OCI-M2 (cell line): Measurements from ENCODE around the gene TUBB2A.
"Not testable (repeated sequence)": the region's sequence is repeated elsewhere in the genome, so short reads cannot be mapped to it uniquely, and the experiment has no call there.

Experiments
- DNase-seq: peaks from one replicate; lab custom pipeline; 2025; ENCODE audit not compliant: unreplicated experiment; lab: John Stamatoyannopoulos, UW

The TUBB2A gene

DNA sequence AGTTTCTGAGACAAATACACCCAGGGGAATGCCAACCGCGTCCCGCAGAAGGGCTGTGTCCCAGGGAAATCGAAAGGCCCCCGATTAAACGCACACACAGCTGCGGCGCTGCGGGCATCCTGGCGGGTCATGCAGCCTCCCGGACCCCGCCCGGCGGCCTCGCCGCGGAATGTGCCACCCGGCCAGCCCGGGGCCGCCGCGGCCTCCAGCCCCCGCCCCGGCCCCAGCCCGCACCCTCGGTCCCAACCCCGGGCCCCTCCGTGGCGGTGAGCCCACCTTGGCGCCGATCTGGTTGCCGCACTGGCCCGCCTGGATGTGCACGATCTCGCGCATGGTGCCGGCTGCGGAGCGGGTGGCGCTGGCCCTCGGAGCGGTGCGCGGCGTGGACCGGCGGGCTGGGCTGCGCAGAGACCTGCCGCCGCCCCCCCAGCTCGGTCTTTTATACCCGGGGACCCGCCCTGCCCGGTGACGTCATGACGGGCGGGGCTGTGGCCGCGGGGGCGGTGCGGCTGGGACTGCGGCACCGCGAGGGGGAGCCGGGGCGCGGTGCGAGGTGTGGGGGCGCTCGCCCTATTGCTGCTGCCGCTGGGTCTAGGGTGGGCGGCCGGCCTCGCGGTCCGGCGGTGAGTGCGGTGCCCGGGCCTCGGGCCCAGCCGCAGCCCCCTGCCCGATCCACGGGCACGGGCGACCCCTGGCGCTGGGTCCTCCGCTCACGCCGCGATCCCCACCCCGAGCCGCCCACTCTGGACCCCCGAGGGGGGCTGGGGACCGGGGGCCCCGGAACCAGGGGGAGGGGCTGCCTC is at the start of gene TUBB2A:
TUBB2A (minus strand) TSS at position 414 of the 803 bp plus-strand sequence; CDS start at position 333, 81 bp downstream.
- no peak for DNase-seq

DNA sequence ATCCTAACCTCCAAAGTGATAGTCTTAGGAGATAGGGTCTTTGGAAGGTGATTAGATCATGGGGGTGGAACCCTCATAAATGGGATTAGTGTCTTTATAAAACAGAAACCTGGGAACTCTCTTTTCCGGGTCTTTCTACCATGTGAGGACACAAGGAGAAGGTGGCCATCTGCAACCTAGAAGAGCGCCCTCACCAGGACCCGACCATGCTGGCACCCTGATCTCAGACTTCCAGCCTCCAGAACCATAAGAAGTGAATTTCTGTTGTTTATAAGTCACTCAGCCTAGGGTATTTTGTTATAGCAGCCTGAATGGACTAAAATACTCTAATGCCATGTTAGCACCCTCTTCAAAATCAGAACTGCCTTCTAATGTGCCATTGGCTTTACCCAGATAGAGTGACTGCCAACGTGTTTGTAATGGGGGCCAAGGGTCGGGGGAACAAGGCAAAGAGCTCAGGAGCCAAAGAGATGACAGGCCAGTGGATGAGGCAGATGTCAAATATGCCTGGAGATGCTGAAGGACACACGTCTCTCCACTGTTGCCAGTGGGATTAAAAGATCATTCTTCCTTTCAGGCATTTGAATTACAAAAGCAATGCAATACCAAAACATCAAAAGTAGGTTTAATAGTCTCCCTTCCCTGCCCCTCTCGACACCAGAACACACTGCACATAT is 49.1 kb upstream of the TUBB2A start:
- DNase-seq = no peak

DNA sequence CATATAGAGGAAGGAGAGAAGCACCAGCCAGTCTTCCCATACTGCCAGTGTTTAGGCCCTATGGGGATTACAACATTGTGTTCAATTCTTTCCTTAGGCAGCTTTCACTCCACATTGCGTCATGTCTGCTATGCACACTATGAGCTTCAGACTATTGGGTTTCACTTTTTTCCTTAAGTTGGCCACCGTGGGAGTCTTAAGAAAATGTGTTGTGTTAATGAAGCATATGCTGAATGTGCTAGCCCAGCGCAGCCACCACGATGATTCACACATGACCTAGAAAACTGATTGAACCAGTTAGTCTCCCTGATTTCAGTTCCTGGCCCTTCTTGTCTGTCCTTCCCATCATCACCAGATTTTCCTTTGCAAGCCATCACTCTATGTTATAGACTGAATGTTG is 48.6 kb upstream of the TUBB2A start:
- DNase-seq = no peak

DNA sequence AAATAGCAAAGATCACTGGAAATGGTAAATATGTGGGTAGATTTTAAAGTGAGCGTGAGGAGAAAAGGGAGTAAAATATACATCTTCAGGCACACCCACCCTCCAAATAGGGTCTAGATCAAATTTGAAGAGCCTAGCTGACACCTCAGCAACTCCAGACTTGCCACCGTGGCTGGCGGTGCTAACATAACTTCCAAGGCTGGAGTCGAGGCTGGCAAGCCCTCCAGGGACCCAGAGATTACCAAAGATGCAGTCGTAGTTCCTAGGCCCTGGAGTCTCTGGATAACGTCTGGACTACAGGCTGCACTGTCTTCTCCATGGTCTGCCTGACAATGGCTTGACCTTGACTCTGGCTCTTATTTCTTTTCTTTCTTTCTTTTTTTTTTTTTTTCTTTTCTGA is 47.6 kb upstream of the TUBB2A start:
- DNase-seq = no peak

DNA sequence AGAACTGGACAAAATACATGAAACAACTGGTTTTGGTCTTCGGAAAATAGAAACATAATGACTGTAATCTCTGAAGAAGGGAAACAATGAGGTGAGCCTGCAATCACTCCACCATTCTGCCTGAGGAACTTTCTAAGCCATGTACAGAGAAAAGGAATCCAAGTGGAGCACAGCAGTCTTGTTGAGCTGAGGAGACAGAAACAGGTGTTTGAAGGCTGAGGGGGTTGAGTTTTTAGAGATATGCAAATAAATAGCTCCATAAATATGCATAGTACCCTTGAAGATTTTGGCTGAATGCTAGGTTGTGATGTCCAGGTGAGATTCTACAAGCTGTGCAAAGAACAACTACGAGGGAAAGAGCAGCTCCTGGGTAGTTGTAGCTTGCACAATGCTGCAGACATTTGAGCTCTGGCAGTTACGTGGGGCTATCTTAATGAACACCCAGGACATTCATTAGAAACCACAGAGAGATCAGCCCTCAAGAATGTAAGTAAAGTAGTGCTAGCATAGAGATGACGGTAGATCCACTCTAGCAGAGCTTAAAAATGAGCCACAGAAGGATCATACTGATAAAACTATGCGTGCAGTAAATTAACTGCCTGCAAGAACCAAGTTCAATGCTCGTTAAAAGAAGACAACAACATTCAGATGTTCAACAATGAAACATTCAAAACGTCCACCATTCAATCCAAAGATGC is 45.8 kb upstream of the TUBB2A start:
- peak; percentile 80 for DNase-seq

DNA sequence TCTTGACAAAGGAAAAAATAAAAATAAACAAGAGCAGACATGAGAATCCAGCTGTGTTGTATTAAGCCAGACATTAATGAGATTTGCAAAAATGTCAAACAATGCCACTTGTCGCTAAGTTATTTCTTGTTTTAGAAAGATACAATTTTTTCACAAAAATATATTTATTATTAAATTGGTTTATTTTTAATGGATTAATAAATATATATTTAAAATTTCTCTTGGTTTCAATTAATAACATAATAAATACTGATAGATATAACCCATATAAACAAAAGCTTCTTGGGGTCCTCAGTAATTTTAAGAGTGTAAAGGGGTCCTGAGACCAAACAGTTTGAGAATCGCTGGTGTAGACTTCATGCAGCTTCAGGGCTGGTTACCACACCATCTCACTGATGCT is 44.0 kb upstream of the TUBB2A start:
- no peak for DNase-seq

DNA sequence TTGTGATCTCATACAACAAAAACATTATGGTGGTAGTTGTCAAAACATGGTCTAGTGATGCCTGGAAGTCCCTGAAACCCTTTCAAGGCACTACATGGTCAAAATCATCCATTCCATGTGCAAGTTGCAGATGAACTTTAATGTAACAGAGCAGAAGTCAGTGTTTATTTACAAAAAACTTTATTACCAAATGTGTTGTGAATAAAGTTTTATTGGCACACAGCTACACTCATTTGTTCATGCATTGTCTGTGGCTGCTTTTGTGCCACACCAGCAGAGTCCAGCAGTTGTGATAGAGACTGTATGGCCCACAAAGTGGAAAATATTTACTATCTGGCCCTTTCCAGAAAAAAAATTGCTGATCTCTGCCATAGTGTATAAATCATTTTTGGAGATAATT is 43.3 kb upstream of the TUBB2A start:
- no peak for DNase-seq

DNA sequence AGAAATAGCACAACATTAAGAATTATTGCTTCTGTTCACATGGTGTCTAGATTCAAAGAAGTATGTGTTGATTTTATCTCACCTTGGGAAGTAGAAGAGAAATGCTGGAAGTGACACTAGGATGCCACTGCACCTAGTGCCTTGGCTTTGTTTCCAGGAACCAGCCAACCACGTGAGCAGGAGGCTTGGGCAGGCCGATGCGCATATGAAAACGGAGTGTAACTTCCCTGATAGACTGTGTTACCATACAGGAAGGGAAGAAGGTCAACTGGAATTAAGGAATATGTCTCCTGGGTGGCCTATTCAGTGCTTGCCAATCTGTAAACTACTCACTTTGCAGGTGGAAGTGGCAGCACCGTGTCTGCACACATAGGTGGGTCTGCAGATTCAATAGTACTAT is 42.0 kb upstream of the TUBB2A start:
- DNase-seq = no peak

DNA sequence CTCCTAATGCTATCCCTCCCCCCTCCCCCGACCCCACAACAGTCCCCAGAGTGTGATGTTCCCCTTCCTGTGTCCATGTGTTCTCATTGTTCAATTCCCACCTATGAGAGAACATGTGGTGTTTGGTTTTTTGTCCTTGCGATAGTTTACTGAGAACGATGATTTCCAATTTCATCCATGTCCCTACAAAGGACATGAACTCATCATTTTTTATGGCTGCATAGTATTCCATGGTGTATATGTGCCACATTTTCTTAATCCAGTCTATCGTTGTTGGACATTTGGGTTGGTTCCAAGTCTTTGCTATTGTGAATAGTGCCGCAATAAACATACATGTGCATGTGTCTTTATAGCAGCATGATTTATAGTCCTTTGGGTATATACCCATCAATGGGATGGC is 40.4 kb upstream of the TUBB2A start:
- not testable (repeated sequence) for DNase-seq

DNA sequence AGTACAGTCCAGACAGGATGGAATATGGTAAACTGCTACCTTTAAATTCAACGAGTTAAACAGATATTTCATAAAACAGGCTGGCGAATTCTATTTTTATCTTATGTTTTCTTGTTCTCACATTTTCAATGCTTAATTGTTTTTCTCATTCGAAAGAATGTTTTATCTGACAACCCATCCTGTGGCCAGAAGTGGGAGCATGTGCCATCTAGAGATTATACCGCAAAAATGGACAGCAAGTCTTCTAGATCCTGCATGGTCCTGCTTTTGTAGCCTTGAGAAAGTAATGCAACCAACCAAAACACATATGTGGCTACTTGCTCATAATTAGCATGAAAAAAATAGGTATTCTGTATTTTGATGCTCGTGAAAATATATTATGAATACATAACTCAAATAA is 39.4 kb upstream of the TUBB2A start:
- no peak for DNase-seq

DNA sequence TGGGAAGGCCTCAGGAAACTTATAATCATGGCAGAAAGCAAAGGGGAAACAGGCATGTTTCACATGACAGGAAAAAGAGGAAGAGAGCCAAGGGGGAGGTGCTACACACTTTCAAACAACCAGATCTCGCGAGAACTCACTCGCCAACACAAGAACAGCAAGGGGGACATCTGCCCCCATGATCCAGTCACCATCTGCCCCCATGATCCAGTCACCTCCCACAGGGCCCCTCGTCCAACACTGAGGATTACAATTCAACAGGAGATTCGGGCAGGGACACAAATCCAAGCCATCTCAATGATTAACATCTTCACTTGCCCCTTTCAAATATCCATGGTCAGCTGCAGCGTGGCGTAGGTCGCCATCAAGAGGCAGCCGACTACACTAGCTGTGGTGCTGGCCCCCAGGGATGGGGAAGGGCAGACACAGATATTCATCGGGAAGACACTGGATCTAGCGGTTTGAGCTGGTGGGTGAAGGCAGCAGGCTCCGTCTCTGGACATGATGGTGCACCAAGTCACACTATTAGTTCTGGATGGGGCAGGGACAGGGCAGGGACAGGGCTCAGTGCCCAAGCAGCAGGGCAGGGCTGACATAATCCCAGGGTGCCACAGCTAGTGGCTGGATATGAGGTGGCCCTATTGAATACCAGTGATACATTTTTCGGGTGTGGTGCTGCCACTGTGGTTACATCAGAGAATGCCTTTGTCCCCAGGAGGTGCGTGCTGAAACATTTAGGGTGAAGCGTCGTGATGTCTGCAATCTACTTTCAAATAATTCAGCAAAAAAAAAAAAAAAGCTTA is 38.6 kb upstream of the TUBB2A start:
- no peak for DNase-seq

DNA sequence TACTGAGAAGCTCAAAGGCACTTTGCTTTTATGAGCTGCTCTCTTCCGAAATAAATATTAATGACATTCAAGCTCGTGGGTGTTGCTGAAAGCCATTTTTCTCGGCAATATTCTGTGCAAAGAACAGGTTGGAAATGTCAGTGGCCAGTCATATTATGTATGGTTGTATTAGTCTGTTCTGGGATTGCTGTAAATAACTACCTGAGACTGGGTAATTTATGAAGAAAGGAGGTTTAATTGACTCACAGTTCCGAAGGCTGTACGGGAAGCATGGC is 38.0 kb upstream of the TUBB2A start:
- no peak for DNase-seq

DNA sequence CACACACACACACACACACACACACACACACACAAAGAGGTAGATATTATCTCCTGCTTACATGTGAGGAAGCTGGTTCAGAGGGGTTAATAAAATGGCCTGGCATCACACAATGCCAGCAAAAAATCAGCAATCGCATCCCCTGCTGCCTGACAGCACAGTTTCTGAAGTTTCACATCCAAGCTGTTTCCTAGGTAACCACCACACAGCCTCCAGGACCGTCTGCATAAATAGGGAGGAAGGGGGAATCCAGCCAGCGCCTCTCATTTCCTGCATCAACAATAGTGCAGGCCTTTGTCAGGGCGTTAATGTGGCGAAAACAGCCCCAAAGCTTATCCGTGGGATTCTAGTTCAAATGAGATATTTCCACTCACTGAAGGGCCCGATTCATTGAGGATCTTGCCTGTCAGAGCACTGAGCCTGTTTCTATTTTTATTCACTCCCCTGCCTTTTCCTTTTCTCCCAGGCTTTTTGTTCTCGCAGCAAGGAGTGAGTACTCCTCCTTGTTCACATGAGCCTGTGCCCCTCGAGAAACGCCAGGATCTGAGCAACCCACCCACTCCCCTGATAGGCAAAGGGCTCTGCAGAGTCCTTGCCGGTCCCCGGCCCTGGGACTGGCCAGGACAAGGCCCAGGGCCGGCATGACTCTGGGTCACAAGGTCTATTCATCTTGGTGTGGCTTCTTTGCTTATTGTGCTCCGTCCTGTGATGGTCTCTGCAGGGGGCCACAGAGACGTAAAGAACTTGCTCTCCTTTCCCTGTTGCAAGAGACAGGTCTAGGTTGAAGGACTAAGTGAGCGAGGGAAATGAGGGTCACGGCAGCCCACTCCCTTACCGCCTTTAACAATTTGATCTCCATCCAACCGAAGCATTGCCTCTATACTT is 37.4 kb upstream of the TUBB2A start:
- DNase-seq = no peak

DNA sequence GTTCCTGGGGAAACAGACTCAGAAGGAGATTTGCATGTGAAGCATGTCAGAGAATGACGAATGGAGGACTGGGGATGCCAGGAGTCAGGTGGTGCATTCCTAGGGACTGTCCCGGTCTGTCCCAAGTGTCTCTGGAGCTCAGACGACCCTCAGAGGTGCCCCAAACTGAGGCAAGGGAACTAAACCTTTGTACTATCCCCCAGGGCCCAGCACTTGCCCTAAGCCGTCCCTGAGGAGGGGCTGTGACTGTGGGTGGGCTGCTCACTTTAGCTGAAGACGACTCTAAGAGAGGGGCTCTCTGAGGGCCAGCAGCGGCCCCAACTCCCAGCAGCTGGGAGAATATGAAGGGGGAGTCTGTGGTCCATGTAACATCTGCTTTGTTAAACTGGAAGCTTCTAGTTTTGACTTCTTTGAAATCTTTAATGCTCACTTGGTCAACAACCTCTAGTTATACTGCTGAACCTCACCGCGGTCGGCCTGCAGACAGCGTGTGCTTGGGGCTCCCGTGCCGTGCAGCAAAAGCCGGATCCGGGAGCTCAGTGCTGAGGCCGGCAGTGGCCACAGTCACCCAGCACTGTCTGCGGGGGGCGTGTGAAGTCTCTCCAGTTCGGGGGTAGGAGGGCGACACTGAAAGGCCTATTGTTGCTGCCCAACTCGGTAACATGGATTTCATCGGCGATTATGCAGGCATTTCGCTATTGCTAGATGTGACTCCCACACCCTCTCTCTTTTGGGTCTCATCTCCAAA is 35.9 kb upstream of the TUBB2A start:
- DNase-seq = no peak

DNA sequence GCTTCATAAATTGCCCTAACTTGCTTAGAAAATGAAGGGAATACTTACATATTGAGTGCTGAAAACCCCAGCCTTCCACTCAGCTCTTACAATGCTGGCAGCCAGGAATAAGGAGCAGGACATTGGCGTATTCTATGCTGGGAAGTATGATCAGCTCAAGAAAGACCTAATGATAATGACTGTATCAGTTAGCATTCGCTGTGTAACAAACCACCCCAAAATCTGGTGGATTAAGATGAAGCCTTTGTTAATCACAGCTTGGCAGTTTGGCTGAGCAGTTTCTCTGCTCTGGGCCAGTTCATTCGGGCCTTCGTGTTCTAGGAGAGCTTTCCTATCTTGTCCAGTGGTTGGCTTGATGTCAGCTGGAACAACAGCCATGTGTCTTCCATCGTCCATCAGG is 33.4 kb upstream of the TUBB2A start:
- no peak for DNase-seq

DNA sequence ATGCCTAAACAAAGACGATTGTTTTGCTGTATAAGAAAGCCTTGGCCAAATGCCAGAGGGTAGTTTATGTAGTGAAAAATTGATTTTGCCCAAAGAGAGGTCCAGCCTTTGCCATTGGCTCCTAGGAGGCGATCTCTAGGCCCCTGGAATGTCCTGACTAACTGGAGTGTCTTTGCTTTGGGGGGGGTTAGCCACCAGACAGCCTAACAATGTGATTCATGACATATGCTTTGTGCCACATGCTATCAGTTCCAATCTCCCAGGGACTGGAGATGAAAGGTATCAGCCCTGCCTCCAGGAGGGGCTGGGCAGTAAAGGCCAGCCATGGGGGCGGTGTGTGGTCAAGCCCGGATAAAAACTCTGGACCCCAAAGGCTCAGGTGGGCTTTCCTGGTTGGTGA is 32.7 kb upstream of the TUBB2A start:
- no peak for DNase-seq

DNA sequence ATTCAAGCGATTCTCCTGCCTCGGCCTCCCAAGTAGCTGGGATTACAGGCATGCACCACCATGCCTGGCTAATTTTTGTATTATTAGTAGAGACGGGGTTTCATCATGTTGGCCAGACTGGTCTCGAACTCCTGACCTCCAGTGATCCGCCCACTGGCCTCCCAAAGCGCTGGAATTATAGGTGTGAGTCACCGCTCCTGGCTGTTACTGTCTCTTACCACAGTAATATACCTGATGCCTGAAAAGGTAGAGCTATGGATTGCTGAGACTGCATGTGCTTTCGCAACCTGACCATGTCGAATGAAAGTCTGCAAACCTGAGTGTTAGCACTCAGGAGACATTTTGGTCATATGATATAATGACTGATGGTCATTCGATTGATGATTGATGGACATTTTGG is 31.8 kb upstream of the TUBB2A start:
- not testable (repeated sequence) for DNase-seq

DNA sequence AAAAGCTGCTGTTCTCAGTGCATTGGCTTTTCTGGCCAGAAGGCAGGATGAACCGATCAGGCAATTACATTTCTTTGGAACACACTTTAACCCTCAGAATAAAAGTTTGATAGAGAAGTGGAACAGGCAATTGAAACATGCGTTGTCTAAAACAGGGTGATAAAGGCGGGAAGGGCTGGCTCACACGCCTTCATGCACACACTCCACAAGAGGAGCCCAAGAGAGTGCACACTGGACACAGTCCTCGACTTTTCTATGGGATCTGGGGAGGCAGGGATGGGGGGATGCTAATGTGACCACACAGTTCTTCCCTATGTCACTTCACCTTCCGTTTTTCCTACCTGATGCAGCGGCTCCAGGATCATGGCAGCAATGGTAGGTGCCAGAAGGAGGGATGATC is 30.9 kb upstream of the TUBB2A start:
- DNase-seq = no peak

DNA sequence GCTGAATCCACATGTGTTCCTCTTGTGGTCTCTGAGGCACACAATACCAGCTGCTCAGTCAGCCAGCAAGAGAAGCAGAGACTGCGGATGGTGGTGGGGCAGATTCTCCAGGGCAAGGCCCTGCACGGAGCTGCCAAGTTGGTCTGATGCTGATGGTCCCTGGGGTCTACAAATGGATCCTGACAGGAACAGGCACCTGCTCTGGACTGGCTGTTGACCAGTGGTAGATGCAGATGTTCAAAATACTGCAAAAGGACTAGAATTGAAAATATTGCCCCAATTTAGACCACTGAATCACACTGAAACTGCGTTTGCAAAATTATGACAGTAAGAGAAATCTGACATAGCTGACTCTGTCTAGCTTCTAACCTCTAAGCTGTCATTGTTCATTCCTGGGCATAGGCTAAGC is 29.6 kb upstream of the TUBB2A start:
- DNase-seq = no peak

DNA sequence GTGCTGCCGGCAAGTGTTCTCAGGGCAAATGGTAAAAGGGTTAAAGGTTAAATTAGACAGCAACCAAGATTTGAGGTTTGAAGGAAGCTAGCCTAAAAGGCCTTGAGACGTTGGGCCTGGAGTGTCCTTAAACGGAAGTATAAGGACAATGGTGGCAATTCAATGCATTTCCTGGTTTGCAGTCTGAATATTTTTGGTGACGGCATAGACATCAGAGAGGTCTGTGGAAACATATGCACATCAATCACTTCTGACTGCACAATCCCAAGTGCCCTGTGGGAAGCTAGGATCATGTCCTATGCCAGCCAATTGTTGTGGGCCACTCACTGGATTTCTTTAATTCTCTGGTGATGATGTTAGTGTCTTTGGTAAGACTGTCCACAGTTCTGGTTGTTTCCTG is 25.7 kb upstream of the TUBB2A start:
- DNase-seq = no peak
